GM12873 (cell line): ENCODE data around the gene C10orf143.
A peak's percentile ranks its signal among the peaks of the same experiment; 100 is the strongest.

Source experiments
- TF ChIP-seq, protein P1 (sequence below): IDR thresholded peaks from 2 replicates; pipeline ENCODE4 v1.5.1; 2012; ENCODE audit warnings: low read depth, mild to moderate bottlenecking, moderate library complexity, low read length, control low read depth; ENCODE audit not compliant: insufficient read depth; ENCODE audit errors: missing control alignments

Gene C10orf143

DNA sequence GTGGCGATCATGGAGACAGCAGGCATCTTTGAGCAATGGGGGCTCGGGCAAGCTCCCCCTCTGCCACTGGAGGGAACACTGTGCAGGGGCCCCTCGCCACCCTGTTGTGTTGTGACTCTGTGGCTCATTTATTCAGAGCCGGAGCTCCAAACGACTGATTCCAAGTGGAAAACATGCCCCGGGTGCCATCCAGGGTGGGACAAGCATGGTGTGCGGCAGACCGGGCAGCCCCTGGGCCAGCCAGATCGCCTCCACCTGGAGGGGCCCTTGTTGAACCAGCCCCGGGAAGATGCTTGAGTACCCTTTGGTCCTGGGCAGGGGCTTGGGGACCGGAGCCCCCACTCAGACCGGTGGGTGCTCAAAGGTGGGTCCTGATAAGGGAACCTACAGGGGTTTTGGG lies 61.4 kb downstream of the C10orf143 start:
- TF ChIP-seq, protein P1, sequence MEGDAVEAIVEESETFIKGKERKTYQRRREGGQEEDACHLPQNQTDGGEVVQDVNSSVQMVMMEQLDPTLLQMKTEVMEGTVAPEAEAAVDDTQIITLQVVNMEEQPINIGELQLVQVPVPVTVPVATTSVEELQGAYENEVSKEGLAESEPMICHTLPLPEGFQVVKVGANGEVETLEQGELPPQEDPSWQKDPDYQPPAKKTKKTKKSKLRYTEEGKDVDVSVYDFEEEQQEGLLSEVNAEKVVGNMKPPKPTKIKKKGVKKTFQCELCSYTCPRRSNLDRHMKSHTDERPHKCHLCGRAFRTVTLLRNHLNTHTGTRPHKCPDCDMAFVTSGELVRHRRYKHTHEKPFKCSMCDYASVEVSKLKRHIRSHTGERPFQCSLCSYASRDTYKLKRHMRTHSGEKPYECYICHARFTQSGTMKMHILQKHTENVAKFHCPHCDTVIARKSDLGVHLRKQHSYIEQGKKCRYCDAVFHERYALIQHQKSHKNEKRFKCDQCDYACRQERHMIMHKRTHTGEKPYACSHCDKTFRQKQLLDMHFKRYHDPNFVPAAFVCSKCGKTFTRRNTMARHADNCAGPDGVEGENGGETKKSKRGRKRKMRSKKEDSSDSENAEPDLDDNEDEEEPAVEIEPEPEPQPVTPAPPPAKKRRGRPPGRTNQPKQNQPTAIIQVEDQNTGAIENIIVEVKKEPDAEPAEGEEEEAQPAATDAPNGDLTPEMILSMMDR = no peak

DNA sequence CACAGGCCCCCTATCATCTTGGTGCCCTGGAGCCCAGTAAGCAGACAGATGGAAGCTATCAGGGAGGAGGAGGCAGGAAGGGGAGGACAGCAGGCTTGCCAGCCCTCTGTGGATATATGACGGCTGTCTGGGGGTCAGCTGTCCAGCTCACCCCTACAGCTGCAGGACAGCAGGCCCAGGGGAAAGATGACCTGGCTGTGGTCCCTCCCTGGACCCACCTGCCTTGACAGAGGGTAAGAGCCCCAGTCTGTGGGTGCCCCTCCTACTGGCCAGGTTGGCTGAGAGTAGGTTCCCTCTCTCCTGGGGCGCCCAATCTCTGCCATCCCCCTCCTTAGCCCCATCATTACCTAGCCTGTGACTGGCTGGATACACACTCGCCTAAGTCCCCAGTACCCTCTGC lies 62.5 kb downstream of the C10orf143 start:
- TF ChIP-seq, protein P1 = no peak

DNA sequence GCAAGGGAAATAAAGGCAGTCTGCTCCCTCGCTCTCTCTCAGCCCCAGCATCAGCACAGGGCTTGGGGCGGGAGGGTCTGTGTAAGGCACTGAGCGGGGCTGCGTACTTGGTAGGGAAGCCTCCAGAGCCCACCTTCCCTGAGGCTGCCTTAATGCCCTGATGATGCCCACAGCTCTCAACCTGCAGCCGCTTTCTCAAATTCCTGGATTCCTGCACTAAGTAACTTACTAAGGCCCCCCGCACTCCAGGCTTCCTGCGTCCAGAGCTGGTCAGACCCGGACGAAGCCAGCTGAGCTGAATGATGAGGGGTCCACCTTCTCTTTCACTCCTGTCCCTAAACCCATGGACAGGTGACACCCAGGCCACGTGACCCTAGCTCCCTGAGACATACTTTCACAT lies 63.3 kb downstream of the C10orf143 start:
- TF ChIP-seq, protein P1 = no peak

DNA sequence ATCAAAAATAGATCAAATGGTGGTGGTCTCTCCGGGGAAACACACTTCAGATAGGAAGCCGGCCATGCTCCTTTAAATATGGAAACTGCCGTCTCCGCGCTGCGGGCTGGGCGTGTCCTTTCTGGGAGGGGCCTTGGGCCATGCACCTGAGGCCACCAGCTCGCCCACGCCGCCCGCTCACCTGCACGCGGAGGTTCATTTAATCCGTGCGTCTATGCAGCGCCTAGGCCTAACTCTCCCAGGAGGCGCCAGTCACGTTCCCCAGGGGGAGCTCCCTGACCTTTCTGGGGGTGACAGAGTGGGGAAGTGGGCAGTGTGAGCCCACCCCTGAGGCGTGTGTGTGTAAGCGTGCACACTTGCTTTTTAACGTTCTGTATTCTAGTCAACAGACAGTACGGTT lies 64.0 kb downstream of the C10orf143 start:
- TF ChIP-seq, protein P1 = no peak

DNA sequence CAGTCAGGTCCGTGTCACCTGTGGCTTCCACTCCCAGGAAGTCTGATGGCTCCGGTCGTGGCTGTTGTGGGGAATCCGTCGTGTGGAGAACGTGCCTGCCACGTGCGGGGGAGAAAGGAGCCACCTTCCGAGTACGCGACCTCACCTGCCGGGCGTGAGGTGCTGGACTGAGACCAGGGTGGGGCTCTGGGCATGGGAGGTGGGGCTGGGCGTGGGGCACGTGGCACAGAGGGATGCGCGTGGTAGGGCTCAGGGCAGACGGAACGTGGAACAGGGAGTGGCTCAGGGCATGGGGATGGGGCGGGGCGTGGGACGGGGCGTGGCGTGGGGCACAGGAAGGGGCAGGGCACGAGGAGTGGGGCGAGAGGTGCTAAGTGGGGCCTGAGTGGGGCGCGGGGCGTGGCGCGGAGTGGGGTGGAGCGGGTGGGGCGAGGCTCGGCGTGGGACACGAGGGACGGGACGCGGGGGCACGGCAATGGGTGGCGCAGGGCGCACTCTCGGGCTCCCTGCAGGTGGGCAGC lies 64.8 kb downstream of the C10orf143 start:
- TF ChIP-seq, protein P1 = no peak

DNA sequence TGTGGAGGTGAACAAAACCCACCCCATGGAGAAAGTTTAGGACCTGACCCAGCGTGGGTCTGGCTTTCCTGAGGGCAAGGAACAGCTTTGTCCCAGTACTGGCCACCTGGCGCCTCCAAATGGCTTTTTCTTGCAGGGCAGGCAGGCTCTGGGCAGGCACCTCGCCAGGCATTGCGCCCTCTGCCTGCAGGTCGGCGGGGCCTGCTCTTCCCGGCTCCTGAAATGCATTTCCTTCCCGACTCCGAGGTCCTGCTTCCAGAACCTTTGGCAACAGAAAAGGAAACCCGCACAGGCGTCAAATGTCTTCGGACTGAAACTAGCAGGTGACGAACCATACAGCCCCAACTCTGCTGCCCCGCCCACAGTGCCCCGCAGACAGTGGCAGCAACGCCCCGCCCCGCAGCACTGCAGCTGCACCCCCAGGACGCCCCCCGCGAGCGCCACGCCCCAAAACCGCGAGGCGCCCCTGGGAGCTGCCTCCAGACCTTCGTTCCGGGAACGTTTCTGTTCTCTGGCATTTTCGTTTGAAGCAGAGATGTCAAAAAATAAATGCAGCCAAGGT lies 65.5 kb downstream of the C10orf143 start:
- TF ChIP-seq, protein P1 = peak; percentile 20

DNA sequence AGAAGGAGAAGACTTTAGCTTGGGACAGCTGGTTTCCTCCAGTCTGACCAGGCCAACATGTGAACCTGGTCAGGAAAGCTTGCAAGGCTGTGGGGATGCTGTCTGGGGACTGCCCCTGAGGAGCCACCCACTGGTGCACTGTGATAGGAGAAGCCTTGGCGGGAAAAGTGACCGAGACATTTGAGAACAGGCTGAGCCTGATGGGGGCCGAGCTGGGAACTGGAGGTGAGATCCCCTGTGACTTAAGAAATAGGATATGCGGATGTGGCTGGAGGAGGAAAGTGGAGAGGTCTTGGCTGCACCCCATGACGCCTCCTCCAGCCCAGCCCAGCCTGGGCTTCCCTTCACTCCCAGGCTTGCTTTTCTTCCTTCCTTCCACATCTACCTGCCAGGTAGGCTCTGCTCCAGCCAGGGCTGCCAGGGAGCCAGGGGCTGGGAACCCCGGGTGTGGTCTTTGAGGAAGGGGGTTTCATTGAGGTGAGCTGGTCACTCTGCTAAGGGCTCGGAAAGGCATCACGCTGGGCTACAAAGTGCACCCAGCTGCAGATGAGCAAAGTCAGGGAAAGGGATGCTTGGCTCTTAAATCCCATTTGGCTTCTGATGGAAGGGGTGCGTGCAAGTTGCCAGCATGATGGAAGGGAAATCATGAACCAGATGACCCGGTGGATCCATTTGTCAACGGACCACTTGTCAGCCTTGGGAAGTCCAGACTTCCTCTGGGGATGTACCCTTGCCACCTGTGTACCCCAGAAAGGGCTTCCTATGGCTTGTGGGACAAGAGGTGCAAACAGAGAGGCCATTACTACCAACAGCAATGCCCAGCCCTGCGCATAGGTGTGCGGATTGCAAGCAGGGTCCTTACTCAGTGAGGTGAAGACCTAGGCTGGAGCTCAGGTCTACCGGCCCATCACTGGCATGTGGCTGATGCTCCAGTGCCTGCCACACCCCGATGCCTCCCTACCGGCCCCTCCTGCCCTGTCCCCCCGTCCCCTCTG lies 66.3 kb downstream of the C10orf143 start:
- TF ChIP-seq, protein P1 = no peak
